GM19452 (cell line): ENCODE data around the gene APOBEC3H.

Source experiments
- ATAC-seq: cut with Tn5 transposase; IDR thresholded peaks from one replicate; pipeline ENCODE4 v1.9.1; 2021; ENCODE audit not compliant: unreplicated experiment

APOBEC3H gene

GRCh38 chr22:39109361-39109760 is 12.3 kb downstream of the APOBEC3H start:
- ATAC-seq = no peak

- no peak for ATAC-seq
Measured at GRCh38 chr22:39110631-39111561, 13.9 kb downstream of the APOBEC3H start.

GRCh38 chr22:39114112-39114511 is 17.1 kb downstream of the APOBEC3H start:
- ATAC-seq = no peak

- no peak for ATAC-seq
Measured at GRCh38 chr22:39115570-39115969, 18.5 kb downstream of the APOBEC3H start.

- ATAC-seq = no peak
Measured at GRCh38 chr22:39115977-39116621, 19.1 kb downstream of the APOBEC3H start.

DNA sequence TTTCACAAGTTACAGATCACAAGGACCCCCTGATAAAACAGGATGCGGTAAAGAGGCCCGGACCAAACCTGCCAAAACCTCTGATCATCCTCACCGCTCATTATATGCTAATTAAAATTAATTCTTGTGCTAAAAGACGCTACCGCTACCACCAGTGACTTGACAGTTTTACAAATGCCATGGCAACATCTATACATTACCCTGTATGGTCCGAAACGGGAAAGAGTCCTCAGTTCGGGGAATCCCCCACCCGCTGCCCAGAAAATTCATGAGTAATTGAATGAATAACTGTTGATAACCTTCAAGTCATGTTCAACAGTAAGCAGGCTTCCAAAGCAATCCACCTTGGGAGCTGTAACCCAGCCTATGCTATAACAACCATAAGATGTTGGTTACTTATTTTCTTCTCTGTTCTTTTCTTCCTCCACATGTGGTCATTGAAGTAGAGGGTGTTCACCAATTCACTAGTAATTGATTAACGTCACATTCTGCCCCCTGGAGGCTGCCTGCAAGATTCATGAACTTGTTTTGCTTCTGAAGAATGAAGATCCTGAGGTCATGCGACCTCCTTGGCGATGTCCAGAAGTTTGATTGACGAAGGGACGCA is 20.6 kb downstream of the APOBEC3H start:
- ATAC-seq = no peak

- no peak for ATAC-seq
Measured at GRCh38 chr22:39120983-39121382, 23.9 kb downstream of the APOBEC3H start.

DNA sequence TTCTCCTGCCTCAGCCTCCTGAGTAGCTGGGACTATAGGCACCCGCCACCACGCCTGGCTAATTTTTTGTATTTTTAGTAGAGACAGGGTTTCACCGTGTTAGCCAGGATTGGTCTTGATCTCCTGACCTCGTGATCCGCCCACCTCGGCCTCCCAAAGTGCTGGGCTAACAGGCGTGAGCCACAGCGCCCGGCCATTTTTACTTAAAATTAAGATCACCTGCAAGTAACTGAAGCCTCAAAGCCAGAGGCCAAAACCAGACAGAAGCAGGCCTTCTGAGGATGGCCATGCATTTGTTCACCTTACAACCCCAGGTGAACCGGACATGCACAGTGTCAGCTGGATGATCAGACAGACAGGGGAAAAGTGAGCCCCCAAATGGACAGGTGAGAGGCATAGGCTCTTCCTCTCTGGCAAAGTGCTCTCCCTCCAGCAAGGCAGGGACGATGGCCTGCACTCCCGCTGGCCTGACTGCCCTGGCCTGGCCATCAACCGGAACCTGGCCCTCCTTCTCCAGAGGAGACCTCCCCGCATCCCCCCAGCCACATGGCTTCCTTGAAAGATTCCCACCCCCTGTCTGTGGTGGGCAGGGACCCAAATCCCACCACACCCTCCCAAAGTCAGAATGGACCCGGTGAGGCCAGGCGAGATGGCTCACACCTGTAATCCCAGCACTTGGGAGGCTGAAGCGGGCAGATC is 25.9 kb downstream of the APOBEC3H start:
- ATAC-seq = no peak

GRCh38 chr22:39123751-39124581 is 26.9 kb downstream of the APOBEC3H start:
- no peak for ATAC-seq

- ATAC-seq = no peak
Measured at GRCh38 chr22:39125622-39126021, 28.6 kb downstream of the APOBEC3H start.

- ATAC-seq = no peak
Measured at GRCh38 chr22:39128508-39128907, 31.5 kb downstream of the APOBEC3H start.

DNA sequence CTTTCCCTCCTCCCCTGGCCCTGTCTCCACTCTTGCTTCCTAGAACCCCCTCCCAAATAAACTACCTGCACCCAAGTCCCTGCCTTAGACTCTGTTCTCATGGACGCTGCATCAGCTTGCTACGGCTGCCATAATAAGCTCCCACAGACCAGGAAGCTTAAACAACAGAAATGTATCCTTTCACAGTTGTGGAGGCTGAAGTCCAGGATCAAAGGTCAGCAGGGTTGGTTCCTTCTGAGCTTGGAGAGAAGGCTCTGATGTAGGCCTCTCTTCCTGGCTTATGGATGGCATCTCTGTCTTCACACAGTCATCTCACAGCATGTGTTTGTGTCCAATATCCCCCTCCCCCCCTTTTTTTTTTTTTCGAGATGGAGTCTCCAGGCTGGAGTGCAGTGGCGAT is 32.0 kb downstream of the APOBEC3H start:
- ATAC-seq = no peak

- ATAC-seq = no peak
Measured at GRCh38 chr22:39129746-39130145, 32.7 kb downstream of the APOBEC3H start.

DNA sequence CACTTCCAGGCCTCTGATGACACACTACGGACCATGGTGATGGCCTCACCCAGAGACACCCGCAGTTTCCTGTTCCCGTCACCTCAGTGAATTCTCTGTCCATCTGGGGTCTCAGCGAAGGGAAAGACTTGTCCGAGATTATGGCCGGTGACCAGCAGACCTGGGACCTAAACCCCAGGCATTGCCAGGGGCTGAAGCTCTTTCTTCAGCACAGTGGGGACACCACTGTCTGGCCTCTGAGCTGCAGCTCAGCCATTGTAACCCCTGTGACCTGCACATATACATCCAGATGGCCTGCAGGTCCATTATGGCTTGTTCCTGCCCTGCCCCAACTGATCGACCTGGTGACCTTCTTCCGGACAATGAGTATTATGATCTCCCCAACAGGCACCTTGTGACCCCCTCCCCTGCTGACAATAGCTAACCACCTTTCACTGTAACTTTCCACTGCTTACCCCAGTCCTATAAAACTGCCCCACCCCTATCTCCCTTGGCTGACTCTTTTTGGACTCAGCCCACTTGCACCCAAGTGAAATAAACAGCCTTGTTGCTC is 33.2 kb downstream of the APOBEC3H start:
- no peak for ATAC-seq

- no peak for ATAC-seq
Measured at GRCh38 chr22:39130892-39131855, 34.1 kb downstream of the APOBEC3H start.

- no peak for ATAC-seq
Measured at GRCh38 chr22:39132281-39132680, 35.2 kb downstream of the APOBEC3H start.

DNA sequence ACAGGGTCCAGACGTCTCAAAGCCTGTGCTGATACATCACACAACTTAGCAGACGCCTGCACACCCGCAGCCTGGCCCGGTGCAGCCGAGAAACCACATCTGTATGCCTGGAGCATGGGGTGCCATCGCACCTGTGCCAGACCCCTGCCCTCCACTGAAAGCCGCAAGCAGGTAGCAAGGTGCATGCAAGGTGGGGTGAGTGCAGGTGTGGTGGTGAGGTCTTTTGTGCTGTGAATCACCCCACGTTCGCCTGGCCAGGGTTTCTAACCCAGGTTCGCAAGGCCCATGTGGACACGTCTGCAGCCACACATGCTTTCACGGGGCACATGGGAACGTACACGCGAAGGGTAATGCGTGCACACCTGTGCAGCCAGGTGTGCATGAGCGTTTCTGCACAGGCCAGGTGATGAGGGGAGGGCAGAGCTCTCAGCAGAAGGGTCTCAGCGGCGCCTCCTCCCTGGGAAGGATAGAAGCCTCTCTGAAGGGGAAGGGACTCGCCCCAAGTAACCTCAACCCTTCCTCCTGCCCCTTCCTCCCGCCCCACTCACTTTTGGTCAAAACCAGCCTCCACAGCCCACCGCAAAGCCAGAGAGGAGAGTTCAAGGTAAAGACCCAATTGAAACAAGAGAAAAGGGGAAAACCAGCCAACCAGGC is 36.0 kb downstream of the APOBEC3H start:
- no peak for ATAC-seq

GRCh38 chr22:39133871-39134270 is 36.8 kb downstream of the APOBEC3H start:
- ATAC-seq = no peak
